Skeletal muscle cell (primary cell): ENCODE measurements around the gene PDCD11.
"Not testable (repeated sequence)": the region's sequence is repeated elsewhere in the genome, so short reads cannot be mapped to it uniquely, and the experiment has no call there.

Source experiments
- DNase-seq: peaks from one replicate; pipeline ENCODE4 v3.0.0-alpha.2; 2010; ENCODE audit warnings: low read depth
- H3K4me3 ChIP-seq: 2 replicates; pipeline ENCODE4 v1.5.1; 2011; ENCODE audit warnings: low read depth, mild to moderate bottlenecking, control low read depth, low read length, moderate library complexity

The PDCD11 gene

GRCh38 chr10:103396067-103396788 is at the start of gene PDCD11, which contains the start of gene ATP5MK:
TSS of gene PDCD11 (plus strand) at chr10:103396626. CDS start at chr10:103398427, 1,801 bp downstream.
TSS of gene ATP5MK (minus strand) at chr10:103396475. CDS start at chr10:103392457, 4,018 bp downstream.
- peak; percentile 92 for DNase-seq
- peak within 1 kb of the TSS; percentile 89 for H3K4me3 ChIP-seq

- no peak for DNase-seq
- H3K4me3 ChIP-seq: peak overlapping the region; percentile 75
These were observed 46.3 kb upstream of the PDCD11 start for GRCh38 chr10:103350175-103350516.

- DNase-seq: peak; percentile 26
- H3K4me3 ChIP-seq: peak within 1 kb of the TSS; percentile 75
These were observed 45.7 kb upstream of the PDCD11 start, which contains the start of gene PCGF6 for GRCh38 chr10:103350517-103351260. TSS of gene PCGF6 (minus strand) at chr10:103351140. CDS start at chr10:103351066, 74 bp downstream.

GRCh38 chr10:103353281-103353680 is 43.1 kb upstream of the PDCD11 start:
- DNase-seq: no peak
- H3K4me3 ChIP-seq: no peak overlapping the region

- not testable (repeated sequence) for H3K4me3 ChIP-seq, DNase-seq
These were observed 41.9 kb upstream of the PDCD11 start for GRCh38 chr10:103354567-103354966.

- H3K4me3 ChIP-seq: no peak overlapping the region
- DNase-seq: no peak
These were observed 40.4 kb upstream of the PDCD11 start for GRCh38 chr10:103355906-103356599.

- H3K4me3 ChIP-seq, DNase-seq: not testable (repeated sequence)
These were observed 36.9 kb upstream of the PDCD11 start for GRCh38 chr10:103359493-103359892.

- not testable (repeated sequence) for DNase-seq
These were observed 35.6 kb upstream of the PDCD11 start for GRCh38 chr10:103360791-103361190.

GRCh38 chr10:103367379-103367781 is 29.0 kb upstream of the PDCD11 start:
- H3K4me3 ChIP-seq: peak overlapping the region; percentile 90
- DNase-seq: no peak

More at GRCh38 chr10:103360791-103361190, 35.6 kb upstream of the PDCD11 start:
- H3K4me3 ChIP-seq: not testable (repeated sequence)

GRCh38 chr10:103367782-103368518 is 28.5 kb upstream of the PDCD11 start, which contains the start of gene TAF5:
TSS of gene TAF5 (plus strand) at chr10:103367976. CDS start at chr10:103367990, 14 bp downstream.
- peak within 1 kb of the TSS; percentile 90 for H3K4me3 ChIP-seq
- DNase-seq: peak; percentile 85

GRCh38 chr10:103373544-103373943 is 22.9 kb upstream of the PDCD11 start:
- no peak for DNase-seq
- no peak overlapping the region for H3K4me3 ChIP-seq

GRCh38 chr10:103374263-103374662 is 22.2 kb upstream of the PDCD11 start:
- no peak for DNase-seq
- H3K4me3 ChIP-seq: no peak overlapping the region

GRCh38 chr10:103382769-103383168 is 13.7 kb upstream of the PDCD11 start:
- H3K4me3 ChIP-seq: no peak overlapping the region
- DNase-seq: no peak

- DNase-seq: no peak
- no peak overlapping the region for H3K4me3 ChIP-seq
These were observed 2.2 kb upstream of the PDCD11 start for GRCh38 chr10:103394180-103394579.

GRCh38 chr10:103395754-103396066 is 716 bp upstream of the PDCD11 start:
- no peak for DNase-seq
- H3K4me3 ChIP-seq: peak overlapping the region; percentile 89

- no peak for DNase-seq
- peak overlapping the region; percentile 89 for H3K4me3 ChIP-seq
These were observed 312 bp downstream of the PDCD11 start for GRCh38 chr10:103396789-103397087.

- H3K4me3 ChIP-seq: peak overlapping the region; percentile 89
- DNase-seq: no peak
These were observed 882 bp downstream of the PDCD11 start for GRCh38 chr10:103397191-103397825.

- no peak overlapping the region for H3K4me3 ChIP-seq
- DNase-seq: no peak
These were observed 17.1 kb downstream of the PDCD11 start for GRCh38 chr10:103413564-103413963.

GRCh38 chr10:103415581-103415980 is 19.2 kb downstream of the PDCD11 start:
- no peak for DNase-seq
- H3K4me3 ChIP-seq: no peak overlapping the region
